ENCODE results near the gene APP. TPM values are rescaled to one million over a fixed set of nuclear protein-coding genes. Genes with fewer than 3 reads are reported as not detected.
A peak's percentile ranks its signal among the peaks of the same experiment; 100 is the strongest.

Gene APP
- total RNA-seq, 1 experiment from 2014 or later = 560 TPM

GRCh38 chr21:25988738-25989137 lies 181.8 kb downstream of the APP start:
- no peaks in the 10 kb centered on the region for H3K9me3 Mint-ChIP-seq
- CTCF ChIA-PET = no interaction called here
- DNase-seq (ENCODE audit: low spot score) (no peak), ATAC-seq (no peak)
- POLR2A ChIA-PET = no interaction called here
- peaks cover 27% of the 10 kb centered on the region for H3K36me3 Mint-ChIP-seq
- peak overlapping the region; percentile 71 for H3K27ac Mint-ChIP-seq
- no peak overlapping the region for H3K4me3 Mint-ChIP-seq
- peaks cover 54% of the 10 kb centered on the region for H3K4me1 Mint-ChIP-seq
- no peaks in the 10 kb centered on the region for H3K27me3 Mint-ChIP-seq (ENCODE audit: low read depth)
- no peak for TF ChIP-seq E2F4 (CRISPR knock-in tag; IDR thresholded peaks at IDR 0.05; ENCODE audit: borderline replicate concordance, low read depth)
- TF ChIP-seq RORB (CRISPR knock-in tag; IDR thresholded peaks at IDR 0.05) = no peak
- no peak for TF ChIP-seq OVOL2 (CRISPR knock-in tag; IDR thresholded peaks at IDR 0.05; ENCODE audit: borderline replicate concordance)
- no peak for TF ChIP-seq ESRRA (CRISPR knock-in tag; IDR thresholded peaks at IDR 0.05; ENCODE audit: borderline replicate concordance)
- TF ChIP-seq USF2 (CRISPR knock-in tag; IDR thresholded peaks at IDR 0.05) = no peak
- no peak for TF ChIP-seq GRHL2 (CRISPR knock-in tag; IDR thresholded peaks at IDR 0.05; ENCODE audit: insufficient replicate concordance, severe bottlenecking)
- no peak for TF ChIP-seq SMAD3 (CRISPR knock-in tag; IDR thresholded peaks at IDR 0.05; ENCODE audit: borderline replicate concordance)
- TF ChIP-seq FOXJ3 (CRISPR knock-in tag; IDR thresholded peaks at IDR 0.05; ENCODE audit: borderline replicate concordance) = no peak
- TF ChIP-seq MXD4 (CRISPR knock-in tag; IDR thresholded peaks at IDR 0.05; ENCODE audit: borderline replicate concordance) = no peak
- TF ChIP-seq ZSCAN18 (CRISPR knock-in tag; IDR thresholded peaks at IDR 0.05) = no peak
- no peak for TF ChIP-seq ZMAT4 (CRISPR knock-in tag; IDR thresholded peaks at IDR 0.05)
- TF ChIP-seq FOXP4 (CRISPR knock-in tag; IDR thresholded peaks at IDR 0.05) = no peak
- TF ChIP-seq RELA (CRISPR knock-in tag; IDR thresholded peaks at IDR 0.05; ENCODE audit: borderline replicate concordance) = no peak
- no peak for TF ChIP-seq SP1 (CRISPR knock-in tag; conservative IDR thresholded peaks at IDR 0.05)
- no peak for TF ChIP-seq ZNF121 (CRISPR knock-in tag; IDR thresholded peaks at IDR 0.05)
- TF ChIP-seq CTCF (IDR thresholded peaks at IDR 0.05) = no peak
- TF ChIP-seq ZNF281 (CRISPR knock-in tag; IDR thresholded peaks at IDR 0.05) = no peak
- no peak for TF ChIP-seq ZBTB43 (CRISPR knock-in tag; IDR thresholded peaks at IDR 0.05)
- TF ChIP-seq E2F1 (CRISPR knock-in tag; IDR thresholded peaks at IDR 0.05) = no peak
- no peak for TF ChIP-seq ZNF425 (CRISPR knock-in tag; conservative IDR thresholded peaks at IDR 0.05)
